Erythroblast (primary cell): ENCODE measurements around the gene SNX4.

Source experiments
- GATA1 ChIP-seq: IDR thresholded peaks from 2 replicates; pipeline ENCODE4 v1.6.1; 2011; ENCODE audit warnings: low read depth, mild to moderate bottlenecking, control low read depth, low read length, moderate library complexity
- POLR2A ChIP-seq: IDR thresholded peaks from 2 replicates; pipeline ENCODE4 v1.6.1; 2011; ENCODE audit warnings: mild to moderate bottlenecking, low read length

DNA sequence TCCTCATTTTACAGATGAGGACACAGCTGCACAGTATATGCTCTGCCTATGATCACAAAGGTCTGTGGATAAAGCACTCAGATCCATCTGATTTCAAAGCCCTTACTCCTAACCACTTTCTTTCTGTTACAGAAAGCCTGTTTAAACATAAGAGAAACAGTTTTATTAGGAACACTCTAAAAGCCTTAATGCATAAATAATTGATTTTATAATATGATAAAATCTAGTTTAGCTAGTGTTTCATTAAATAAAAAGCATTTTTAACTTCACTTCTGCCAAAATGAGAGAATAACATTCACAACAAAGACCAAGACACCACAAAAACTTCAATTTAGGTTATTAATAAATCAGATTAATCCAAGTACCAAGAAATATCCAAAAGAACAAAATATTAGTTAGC, 21.4 kb downstream of the SNX4 start:
- TF ChIP-seq POLR2A (no peak), GATA1 (no peak)
